Mesenteric fat pad (tissue), 1 donor: ENCODE results near the gene ENDOV. TPM values are rescaled to one million over a fixed set of nuclear protein-coding genes. Genes with fewer than 3 reads are reported as not detected.

ENCODE experiments used
- DNase-seq: peaks from one replicate; pipeline ENCODE4 v3.0.0-alpha.2; 2020; ENCODE audit warnings: low spot score
- total RNA-seq: library from RNA; stranded (reverse); fragmentation: NEBNext Ultra II Directional; extraction: Animal tissue kit (Norgen Biotek cat#: 25700); gene quantifications from one replicate; pipeline ENCODE4 v1.2.1, GENCODE V29; 2021
- donor health status: DM: yes; HTN: yes; CAD: no.

Gene ENDOV
- total RNA-seq, 1 donor from 2014 or later, result 10.5 TPM

DNA sequence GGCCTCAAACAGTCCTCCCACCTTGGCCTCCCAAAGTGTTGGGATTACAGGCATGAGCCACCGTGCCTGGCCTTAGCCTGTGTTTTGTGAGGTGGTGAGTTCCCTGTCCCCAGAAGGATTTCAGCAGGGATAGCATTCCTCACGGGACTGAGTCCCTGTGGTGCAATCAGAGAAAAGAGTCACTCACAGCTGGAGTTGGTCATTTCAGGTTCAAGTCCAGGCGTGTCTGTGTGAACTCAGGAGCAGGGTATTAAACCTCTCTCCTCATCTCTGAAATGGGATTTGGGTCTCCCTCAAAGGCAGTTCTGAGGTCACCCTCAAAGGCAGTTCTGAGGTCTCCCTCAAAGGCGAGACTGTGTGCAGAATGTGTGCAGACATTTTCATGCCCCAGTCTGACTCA is 32.8 kb downstream of the ENDOV start:
- DNase-seq, result no peak

DNA sequence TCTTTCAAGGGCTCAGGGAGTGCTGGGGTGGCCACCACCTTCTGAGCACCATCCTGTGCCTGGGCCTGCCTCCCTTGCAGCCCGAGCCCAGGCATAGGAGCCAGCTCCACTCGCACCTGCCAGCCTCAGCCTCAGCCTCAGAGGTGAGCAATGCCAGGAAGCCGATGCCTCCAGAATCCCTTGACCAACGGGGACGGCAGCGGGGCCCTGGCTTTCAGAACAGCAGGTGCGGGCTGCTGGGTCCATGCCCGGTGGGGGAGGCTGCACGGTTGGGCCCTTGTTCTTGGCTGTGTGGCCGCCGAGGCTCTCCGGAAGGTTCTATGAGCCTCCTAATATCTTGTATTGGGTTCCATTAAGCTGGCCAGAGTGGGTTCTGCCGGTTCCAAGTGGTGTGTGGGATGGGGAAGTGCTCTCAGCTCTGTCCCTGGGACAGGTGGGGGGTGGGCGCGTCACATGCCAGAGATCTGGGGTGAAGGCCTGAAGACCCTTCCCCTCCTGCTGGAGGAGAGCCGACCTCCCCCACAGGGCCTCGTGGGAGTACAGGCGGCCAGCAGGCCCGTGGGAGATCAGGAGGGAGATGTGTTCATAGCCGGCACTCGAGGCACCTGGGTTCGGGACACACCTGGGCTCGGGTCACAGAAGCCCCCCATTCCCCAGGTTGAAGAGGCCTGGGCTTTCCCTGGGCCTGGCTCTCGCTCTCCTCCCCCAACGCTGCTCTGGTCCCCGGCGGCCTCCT is 34.4 kb downstream of the ENDOV start:
- no peak for DNase-seq

DNA sequence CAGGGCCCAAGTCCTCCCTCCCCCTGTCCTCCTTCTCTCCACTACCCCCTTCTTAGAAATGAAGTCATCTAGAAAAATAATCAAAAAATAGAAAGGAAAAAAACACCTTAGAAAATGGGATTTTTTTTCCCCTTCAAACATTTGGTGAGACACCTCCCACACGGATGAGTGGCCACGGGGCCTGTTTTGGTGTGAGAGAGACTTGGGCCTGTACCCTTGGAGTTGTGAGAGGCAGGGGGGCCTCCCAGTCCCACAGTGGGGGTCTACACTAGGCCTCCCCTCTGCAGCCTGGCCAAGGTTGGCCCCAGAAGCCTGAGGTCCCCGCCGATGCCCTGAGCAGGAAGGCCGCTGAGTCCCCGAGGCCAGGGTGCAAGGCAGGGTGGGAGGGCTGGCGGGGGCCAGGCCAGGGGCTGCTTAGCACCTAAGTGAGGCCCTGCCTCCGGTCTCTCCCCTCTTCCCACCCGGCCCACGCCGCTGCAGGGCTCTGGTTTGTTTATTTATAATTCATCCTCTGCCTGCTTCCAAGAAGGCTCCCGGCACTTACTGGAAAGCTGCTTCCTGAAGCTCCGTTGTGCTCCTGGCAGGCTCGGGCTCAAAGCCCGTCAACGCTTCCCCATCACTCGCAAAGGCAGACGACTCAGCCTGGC is 35.1 kb downstream of the ENDOV start:
- no peak for DNase-seq

DNA sequence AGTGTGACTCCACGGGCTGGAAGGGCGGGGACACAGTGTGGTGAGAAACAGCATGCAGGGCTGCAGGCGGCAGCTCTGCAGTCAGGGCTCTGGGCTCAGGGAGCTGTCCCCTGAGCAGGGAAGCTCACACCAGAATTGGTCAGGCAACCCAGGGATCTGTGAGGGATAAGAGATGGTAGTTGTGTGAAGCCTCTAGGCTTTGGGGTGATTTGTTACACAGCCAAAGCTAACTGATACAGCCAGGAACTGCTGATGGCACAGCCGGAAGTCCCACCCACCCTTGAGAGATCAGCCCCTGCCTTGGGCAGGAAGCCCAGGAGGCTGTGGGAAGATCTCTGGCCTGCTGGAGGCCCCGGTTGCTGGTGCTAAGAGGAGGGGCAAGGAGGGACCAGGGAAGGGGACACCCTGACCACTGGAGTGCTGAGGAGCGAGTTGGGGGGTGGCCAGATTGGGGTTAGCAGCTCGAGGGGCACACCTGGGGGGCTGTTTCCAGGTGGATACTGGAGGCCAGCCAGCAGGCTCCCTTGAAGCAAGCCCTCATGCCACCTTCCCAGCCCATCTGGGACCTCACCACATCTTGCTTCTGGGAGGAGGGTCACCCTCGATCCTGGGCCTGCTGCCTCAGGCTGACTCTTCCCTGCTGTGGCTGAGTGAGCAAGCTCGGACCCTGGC is 36.3 kb downstream of the ENDOV start:
- no peak for DNase-seq

DNA sequence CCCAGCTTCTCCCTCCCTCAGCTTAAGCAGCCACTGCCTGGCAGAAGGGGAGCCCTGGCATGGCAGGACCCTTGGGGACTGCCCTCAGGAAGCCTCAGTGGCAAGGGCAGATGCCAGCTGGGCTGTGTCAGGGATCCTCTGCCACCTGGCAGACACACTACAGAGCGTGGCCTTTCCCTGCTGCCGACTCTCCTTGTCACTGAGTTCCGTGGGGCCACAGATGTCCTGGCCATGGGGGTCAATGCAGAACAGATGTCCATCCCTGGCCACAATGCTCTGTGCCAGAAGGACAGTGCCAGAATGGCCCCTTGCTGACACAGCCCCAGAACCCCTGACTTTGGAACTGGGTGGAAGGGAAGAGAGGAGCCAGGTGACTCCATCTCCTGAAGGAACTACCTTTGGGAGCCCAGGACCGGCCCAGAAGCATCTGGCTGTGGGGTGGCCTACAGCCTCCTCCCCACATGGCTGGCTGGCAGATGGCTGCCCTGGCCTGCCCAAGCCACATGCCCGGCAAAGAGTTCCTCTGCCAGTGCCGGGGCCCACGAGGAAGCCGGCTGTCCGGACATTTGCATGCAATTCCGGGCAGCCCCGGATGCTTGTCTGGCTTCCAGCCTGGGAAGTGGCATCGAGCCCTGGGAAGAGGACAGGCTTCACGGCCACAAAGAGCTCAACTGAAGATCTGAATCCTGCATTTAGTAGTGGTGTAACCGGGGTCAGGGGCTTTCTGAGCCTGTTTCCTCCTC is 37.4 kb downstream of the ENDOV start:
- no peak for DNase-seq

DNA sequence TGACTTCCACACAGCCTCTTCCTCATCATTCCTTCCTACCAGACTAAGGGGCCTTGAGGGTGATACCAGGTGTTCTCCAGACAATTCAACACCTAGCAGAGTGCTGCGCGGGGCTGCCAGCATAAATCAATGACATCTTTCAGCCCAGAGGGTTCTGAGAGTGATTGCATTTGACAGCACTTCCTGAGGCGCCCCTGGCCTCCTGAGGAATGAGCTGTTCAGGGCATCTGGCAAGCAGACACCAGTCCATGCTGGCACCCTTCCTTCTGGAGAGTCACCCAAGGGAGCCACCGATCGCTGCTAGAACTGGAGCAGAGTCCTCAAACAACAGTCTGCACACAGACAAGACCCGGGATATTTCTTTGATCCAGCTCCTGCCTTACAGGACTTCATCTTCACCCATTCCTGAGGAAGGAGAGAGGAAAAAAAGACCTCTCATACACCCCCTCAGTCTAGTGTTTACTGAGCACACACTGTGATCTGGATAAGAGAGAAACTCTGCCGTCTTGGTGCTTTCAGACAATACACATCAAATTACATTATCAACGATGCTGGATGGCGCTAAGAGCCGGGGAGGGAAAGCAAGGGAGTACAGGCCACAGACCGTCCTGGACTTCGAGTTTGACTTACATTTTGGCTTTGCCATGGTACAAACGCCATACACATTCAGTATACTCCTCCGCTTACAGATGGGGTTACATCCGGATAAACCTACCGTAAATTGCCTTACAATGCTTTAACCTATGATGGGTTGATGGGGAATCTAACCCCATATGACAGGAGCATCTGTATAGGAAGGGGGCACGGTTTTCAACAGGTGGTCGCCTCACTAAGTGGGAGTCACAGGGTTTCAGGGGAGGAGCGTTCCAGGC is 38.4 kb downstream of the ENDOV start:
- no peak for DNase-seq

DNA sequence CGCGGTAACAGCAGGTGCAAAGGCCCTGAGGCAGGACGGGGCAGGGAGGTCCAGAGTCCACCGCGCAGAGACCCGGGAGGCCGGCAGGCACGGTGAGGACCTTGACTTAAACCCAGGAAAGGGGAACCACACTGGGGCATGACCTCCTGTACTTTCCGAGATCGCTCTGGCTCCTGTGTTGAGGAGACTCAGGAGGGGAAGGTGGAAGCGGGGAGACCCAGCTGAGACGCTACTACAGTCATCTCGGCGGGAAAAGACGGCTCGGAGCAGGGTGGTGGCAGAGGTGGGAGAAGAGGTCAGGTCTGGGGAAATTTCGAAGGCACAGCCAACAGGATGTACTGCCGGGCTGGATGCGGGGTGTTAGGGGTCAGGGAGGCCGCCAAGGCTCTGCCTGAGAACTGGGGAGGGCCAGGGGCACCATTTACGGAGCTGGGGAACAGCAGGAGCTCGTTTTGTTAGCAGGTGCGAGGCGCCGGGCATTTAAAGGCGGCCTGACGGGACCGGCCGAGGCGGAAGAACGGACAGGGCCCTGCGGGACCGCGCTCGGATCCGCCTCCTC is 39.1 kb downstream of the ENDOV start:
- no peak for DNase-seq

DNA sequence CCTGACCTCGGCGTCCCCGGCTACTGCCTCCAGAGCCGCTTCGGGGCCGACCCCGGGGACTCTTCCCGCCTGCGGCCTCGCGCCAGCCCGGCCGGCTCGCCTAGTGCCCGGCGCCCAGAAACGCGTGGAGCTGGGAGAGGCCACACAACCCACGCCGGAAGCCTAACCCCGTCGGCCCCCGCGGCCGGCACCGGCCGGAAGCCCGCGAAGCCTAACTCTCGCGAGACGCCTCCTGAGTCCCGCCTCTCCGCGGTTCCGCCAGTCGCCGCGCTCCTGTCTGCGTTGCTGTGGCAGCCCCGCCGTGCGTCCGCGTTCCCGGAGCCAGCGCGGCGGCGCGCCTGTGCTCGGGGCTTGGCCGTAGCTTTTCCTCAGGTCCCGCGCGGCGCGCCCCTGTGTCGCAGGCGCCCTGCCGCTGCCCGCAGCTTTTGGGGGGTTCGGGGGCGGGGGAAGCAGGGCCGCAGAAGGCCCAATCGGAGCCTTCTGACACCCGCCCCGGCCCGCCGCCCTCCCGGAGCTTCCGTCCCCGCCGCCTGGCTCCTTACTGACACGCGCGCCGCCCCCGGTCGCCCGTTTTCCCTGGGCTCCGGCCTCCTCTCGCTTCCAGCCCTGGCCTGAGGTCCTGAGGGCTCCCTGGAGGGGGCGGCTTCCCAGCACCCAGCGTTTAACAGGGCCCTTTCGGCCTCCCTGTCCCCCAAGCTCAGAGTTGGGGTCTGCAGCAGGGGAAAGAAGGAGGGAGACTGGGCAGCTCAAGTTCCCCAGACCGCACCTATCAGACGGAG is 39.8 kb downstream of the ENDOV start:
- DNase-seq, result peak; percentile 99

DNA sequence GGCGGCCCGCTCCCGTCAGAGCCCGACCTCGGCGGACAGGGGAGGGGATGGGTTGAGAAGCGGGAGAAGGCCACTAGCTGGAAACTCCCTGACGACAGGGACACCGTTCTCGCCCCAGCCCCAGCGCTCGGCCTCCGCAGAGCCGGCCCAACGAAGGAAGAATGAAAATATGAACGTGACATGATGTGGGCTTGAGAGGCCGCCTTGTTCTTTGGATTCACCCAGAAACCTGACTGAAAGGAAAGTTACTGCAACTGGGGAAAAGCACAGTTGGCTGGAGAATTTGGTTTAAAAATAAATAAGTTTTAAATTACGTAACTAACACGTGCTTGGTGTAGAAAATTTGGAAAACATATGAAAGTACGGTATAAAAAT is 40.4 kb downstream of the ENDOV start:
- no peak for DNase-seq

DNA sequence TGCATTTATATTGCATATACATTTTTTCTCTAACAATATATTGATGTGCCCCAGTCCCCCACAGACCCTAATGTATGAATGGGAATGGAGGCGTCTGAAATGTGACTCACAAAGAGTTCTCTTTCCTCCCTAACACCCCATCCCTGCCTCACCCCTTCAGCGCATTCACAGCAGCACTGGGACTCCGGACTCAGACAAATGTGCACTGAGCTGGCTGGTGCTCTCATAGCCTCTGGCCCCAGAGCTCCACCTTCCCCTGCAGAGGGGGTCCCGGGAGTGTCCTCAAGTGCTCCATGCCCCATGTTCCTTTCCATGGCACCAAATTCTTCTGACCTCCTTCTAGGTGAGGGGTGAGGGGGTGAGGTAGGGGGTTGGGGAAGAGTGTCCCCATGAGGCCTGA is 40.8 kb downstream of the ENDOV start:
- no peak for DNase-seq

DNA sequence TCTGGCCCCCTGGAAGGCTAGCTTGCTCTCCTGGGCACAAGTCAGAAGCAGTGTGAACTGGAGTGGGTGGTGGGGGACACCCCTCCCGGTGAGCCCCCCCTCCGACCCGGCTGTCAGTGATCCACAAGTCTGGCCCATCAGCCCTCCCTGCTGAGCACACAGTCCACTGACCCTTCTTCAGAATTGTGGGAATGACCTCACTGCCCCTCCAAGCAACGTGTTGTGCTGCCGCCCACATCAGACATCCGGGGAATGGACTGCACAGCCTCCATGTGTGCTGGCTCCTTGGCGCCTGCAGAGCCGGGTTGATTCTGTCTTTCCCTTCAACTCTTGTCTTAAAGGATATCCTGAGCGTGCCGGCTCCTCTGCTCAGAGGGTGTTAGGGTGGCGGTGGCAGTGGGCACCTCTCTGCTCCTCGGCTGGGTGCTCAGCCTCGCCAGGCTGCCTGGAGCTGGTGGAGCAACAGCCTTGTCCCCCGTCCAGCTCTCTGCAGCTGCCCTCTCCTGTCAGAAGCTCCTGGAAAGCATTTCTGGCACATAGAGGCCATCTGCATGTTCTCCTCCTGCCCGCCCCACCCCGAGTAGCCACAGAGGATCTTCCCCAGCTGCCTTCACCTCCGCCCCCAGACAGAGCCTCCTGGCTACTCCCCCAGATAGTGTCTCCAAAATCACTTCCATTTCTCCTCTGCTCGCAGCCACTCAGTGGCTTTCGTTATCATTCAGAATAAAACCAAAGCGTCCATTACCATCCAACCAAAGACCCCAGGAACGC is 41.7 kb downstream of the ENDOV start:
- DNase-seq, result no peak

DNA sequence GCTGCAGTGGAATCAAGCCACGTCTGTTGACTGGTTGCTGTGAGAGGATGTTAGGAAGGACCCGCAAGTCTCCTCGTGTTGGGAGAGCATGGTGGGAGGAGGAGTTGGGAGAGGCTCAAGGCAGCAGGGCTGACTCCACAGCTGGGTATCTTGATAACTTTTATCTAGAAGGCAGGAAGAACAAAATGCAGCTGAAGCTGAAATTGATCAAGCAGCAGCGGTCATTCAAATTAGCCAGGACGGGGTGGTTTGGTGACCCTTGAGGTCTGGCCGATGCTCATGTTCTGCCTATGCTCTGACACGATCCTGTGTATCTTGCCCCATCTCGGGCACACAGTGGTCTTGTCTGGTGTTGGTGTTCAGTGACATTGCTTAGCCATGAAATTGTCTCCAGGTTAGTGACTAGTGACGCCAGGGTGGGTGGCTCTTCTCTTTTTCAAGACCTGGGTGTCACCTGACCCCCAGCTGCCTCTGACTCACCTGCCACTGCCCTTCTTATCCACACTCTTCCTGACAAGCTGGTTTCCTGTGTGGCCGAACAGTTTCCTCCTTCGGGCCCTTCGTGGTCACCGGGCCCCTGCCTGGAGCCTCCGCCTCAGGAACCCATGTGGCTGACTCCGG is 42.4 kb downstream of the ENDOV start:
- no peak for DNase-seq

DNA sequence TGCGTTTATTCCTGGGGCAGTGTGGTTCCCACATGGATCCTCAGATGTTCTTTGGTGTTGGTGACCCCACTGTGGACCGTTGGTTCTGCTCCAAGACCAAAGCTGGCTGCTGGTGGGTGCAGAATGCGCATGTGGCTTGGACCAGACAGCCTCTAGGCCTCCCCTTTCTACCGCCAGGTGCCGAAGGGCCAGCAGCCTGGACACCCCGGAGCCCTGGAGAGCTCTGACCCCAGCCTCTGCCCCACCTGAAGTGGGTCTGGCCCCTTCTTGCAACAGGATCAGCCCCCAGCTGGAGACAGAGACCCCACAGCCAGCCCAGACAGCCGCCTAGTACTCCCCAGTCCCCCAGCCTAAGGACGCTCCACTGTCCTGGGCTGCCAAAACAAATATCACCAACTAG is 43.0 kb downstream of the ENDOV start:
- DNase-seq, result no peak

DNA sequence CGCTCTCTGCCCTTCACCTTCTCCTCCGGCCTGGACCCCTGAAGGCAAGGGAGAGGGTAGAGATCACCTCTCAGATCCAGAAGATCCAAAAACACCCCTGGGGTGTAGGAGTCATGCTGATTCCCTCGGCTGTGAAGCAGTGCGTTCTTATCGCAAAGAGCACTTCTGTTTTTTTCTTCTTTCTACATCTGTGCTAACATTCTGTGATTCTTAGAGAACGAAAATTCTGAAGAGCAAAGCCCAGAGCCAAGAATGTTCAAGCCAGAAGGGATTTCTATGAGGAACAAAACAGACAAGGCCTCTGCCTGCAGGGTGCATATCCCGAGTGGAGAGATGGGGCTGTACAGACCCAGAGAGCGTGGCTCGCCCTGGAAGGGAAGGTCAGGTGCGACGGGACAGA is 44.3 kb downstream of the ENDOV start:
- DNase-seq, result no peak

DNA sequence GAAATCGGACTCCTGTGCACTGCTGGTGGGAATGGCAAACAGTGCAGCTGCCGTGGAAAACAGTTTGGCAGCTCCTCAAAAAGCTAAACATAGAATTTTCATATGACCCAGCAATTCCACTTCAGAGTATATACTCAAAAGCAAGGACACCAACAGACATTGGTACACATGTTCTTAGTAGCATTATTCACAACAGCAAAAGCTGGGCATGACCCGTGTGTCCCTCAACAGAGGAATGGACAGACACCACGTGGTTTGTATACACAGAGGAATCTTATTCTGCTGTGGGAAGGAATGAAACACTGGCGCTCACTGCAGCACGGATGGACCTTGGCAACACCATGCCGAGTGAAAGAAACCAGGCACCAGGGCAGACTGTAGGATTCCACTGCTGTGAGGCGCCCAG is 45.5 kb downstream of the ENDOV start:
- DNase-seq, result no peak

DNA sequence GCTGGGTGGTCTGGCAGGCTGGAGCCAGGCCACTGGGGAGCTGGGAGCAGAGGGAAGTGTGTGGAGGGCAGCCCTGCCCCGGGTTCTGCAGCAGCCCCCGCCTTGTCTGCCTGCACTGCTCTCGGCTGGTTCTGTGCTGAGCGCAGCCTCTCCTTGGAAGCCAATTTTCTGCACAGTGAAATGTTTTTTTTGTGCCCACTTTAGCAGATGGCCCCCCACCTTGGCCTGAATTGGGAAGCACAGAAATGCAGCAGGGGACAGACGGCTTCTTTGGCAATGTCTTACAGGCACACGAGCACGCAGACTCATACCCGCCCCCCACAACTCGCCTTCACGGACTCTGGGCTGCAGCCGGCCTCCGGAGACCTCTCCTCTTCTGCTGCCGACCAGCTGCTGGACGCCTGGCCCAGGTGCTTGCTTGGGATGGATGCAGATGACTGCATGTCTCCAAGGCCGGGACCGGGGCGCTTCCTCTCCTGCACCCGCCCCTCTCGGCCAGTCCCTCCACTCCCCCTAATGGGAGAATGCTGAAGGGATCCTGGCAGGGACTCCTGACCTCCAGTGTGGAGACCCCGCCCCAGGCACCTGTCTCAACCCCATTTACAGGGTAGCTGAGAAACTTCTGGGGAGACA is 46.7 kb downstream of the ENDOV start:
- no peak for DNase-seq

DNA sequence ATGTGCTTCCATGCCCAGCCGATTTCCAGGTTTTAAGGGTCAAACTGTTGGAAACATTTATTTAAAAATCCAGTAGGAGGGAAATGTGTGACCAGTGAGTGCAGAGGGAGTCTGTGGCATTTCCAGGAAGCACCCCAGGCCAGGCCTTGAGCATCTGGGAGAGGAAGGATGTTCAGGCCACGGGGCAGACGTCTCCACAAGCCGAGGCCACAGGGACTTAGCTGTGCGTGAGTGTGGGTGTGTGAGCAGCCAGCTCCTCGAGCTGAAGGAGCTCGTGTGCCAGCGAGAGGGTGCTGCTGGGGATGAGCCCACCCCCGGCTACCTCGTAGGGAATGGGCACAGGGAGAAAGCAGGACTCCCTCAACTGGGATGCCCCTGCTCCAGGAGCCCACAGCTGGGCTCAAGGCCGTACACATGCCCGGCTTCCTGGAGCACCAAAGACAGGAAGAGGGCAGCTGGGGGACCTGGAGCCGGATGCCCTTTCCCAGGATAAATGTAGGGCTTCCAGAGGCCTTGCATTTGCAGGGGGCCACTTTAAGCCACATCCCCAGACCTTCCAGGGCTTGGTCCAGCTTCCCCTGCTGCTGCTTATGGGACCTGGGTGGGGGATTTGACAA is 48.9 kb downstream of the ENDOV start:
- no peak for DNase-seq

DNA sequence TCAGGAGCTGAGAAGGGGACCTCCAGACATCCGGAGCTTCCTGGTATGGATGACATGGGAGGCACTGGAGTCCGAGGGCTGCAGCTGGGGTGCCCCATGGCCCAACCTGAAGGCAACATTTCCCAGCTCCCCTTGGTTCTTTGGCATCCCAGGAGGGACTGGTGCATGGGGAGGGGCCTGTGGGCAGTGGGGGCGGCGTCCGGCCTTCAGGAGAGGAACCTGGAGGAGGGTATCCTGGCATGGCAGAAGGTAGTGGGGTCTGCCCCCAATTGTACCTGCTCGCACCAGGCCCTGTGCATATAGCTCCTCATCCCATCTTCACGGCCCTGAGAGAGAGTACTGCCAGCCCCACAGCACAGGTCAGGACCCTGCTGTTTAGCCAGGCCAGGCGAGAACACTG is 49.5 kb downstream of the ENDOV start:
- DNase-seq, result no peak
